Measurements from ENCODE around the gene DDI2. TPM values are rescaled to one million over a fixed set of nuclear protein-coding genes. Genes with fewer than 3 reads are reported as not detected.
A peak's percentile ranks its signal among the peaks of the same experiment; 100 is the strongest.

The DDI2 gene
- total and polyA plus RNA-seq, 9 of the 15 experiments (the other 6 are each of a cell fraction or from before 2014, with no cell fraction given), result 6.5 to 48.4 (median 21.2) TPM

- no peak for TF ChIP-seq POLR2G (IDR thresholded peaks at IDR 0.05; ENCODE audit: low read depth, low read length)
- TF ChIP-seq RBM15 (IDR thresholded peaks at IDR 0.05; ENCODE audit: insufficient read depth, low read length), result no peak
- no peak for TF ChIP-seq CHCHD3 (CRISPR knock-in tag; IDR thresholded peaks at IDR 0.05)
- no peak for TF ChIP-seq POLR3A (IDR thresholded peaks at IDR 0.05; ENCODE audit: borderline replicate concordance, extremely low read depth, insufficient read depth, insufficient read length)
- TF ChIP-seq STAT5A (IDR thresholded peaks at IDR 0.05; ENCODE audit: borderline replicate concordance, low read length), result peak; percentile 48
- no peak for TF ChIP-seq E2F4 (CRISPR knock-in tag; IDR thresholded peaks at IDR 0.05; ENCODE audit: low read depth)
- no peak for TF ChIP-seq MCM5 (IDR thresholded peaks at IDR 0.05; ENCODE audit: low read depth)
- TF ChIP-seq TAL1 (IDR thresholded peaks at IDR 0.05), result peak; percentile 86
- no peak for TF ChIP-seq SAFB2 (IDR thresholded peaks at IDR 0.05; ENCODE audit: borderline replicate concordance, low read depth, low read length, severe bottlenecking)
- 0 out of 2 replicates have a peak, but pooled peaks have one; percentile 24 for TF ChIP-seq CXXC5 (CRISPR knock-in tag; IDR thresholded peaks at IDR 0.05)
- TF ChIP-seq POLR2B (IDR thresholded peaks at IDR 0.05; ENCODE audit: low read depth, partially characterized antibody), result no peak
- TF ChIP-seq SP1 (CRISPR knock-in tag; IDR thresholded peaks at IDR 0.05), result no peak; the same call in 1 of the 2 replicates
- TF ChIP-seq RHOXF2B (CRISPR knock-in tag; conservative IDR thresholded peaks at IDR 0.05), result no peak
- 0 out of 4 replicates have a peak, but pooled peaks of 1 of the 2 experiments have one; percentile 5 for TF ChIP-seq RCOR1 (IDR thresholded peaks at IDR 0.05; ENCODE audit: borderline replicate concordance in 1 of 2, low read depth in 2 of 2, low read length in 2 of 2)
- TF ChIP-seq ZBTB1 (CRISPR knock-in tag; IDR thresholded peaks at IDR 0.05; ENCODE audit: borderline replicate concordance, low read depth), result no peak
- no peak for TF ChIP-seq AFF1 (IDR thresholded peaks at IDR 0.05; ENCODE audit: low read depth in 1 of 2, partially characterized antibody in 2 of 2)
- TF ChIP-seq KDM2B (CRISPR knock-in tag; IDR thresholded peaks at IDR 0.05), result no peak
- no peak for TF ChIP-seq MBD2 (IDR thresholded peaks at IDR 0.05; ENCODE audit: borderline replicate concordance, low read depth)
- no peak for TF ChIP-seq SRSF1 (IDR thresholded peaks at IDR 0.05; ENCODE audit: low read depth, low read length)
- no peak for TF ChIP-seq FUS (optimal IDR thresholded peaks at IDR 0.05; ENCODE audit: low read depth, low read length)
- TF ChIP-seq NCOR1 (IDR thresholded peaks at IDR 0.05), result peak; percentile 83
- TF ChIP-seq ZBTB26 (CRISPR knock-in tag; IDR thresholded peaks at IDR 0.05), result no peak
- peak; percentile 89 for TF ChIP-seq TEAD4 (IDR thresholded peaks at IDR 0.05; ENCODE audit: low read length)
- no peak for TF ChIP-seq TEAD4 (CRISPR knock-in tag; IDR thresholded peaks at IDR 0.05; ENCODE audit: borderline replicate concordance)
- no peak for TF ChIP-seq NELFE (IDR thresholded peaks at IDR 0.05; ENCODE audit: insufficient read depth, insufficient read length)
These were observed 10.7 kb downstream of the DDI2 start (continued) for GRCh38 chr1:15628003-15628402.
